ENCODE measurements around the gene MCL1.

The MCL1 gene

GRCh38 chr1:150551784-150552127 lies 27.7 kb downstream of the MCL1 start:
- no peak for ATAC-seq

DNA sequence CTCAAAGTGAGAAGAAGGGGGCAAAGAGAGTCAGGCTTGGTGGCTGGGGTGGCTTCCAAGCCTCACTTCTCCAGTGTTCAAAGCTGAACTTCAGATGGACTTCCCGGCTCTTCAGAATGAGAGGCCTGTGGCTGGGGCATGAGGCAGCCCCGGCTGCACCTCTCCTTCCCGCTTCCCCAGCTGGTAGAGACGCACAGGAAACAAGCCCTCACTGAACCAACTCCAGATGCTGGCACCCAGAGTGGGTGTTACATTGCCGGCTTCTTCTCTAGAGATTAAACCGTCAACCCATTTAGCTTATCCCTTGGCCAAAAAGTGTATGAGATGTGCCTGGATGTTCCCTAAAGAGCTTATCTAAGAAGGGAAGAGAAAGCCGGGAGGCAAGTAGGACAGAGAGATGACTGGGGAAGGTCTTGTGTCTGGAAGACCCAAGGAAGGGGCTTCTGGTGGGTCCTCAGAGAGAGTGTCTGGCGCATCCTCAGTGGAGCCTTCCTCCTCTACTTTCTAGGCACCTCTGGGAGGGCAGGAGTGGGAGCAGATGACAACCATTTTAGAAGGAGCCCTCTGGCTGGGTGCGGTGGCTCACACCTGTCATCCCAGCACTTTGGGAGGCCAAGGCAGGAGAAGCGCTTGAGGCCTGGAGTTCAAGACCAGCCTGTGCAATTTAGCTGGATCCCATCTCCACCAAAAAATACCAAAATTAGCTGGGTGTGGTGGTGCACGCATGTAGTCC lies 28.2 kb downstream of the MCL1 start:
- TF ChIP-seq TSHZ2 (CRISPR knock-in tag; IDR thresholded peaks at IDR 0.05) (no peak), ZNF565 (CRISPR knock-in tag; conservative IDR thresholded peaks at IDR 0.05; ENCODE audit: low read depth) (no peak), GLIS3 (CRISPR knock-in tag; IDR thresholded peaks at IDR 0.05) (no peak), PPARA (CRISPR knock-in tag; IDR thresholded peaks at IDR 0.05; ENCODE audit: borderline replicate concordance) (no peak), ZFP30 (CRISPR knock-in tag; IDR thresholded peaks at IDR 0.05) (no peak), ARNTL (CRISPR knock-in tag; IDR thresholded peaks at IDR 0.05; ENCODE audit: borderline replicate concordance, low read depth) (no peak), ISL1 (CRISPR knock-in tag; IDR thresholded peaks at IDR 0.05) (no peak), BACH2 (CRISPR knock-in tag; IDR thresholded peaks at IDR 0.05; ENCODE audit: borderline replicate concordance) (no peak), CSRNP3 (CRISPR knock-in tag; IDR thresholded peaks at IDR 0.05) (no peak), RARB (CRISPR knock-in tag; IDR thresholded peaks at IDR 0.05) (no peak), ZFP3 (CRISPR knock-in tag; IDR thresholded peaks at IDR 0.05) (no peak), SNAI2 (CRISPR knock-in tag; IDR thresholded peaks at IDR 0.05) (no peak), ZC3H10 (CRISPR knock-in tag; IDR thresholded peaks at IDR 0.05) (no peak)
- no peak for ATAC-seq

More at GRCh38 chr1:150551784-150552127, 27.7 kb downstream of the MCL1 start:
- TF ChIP-seq CSDC2 (CRISPR knock-in tag; IDR thresholded peaks at IDR 0.05), result no peak
- TF ChIP-seq, protein P1, sequence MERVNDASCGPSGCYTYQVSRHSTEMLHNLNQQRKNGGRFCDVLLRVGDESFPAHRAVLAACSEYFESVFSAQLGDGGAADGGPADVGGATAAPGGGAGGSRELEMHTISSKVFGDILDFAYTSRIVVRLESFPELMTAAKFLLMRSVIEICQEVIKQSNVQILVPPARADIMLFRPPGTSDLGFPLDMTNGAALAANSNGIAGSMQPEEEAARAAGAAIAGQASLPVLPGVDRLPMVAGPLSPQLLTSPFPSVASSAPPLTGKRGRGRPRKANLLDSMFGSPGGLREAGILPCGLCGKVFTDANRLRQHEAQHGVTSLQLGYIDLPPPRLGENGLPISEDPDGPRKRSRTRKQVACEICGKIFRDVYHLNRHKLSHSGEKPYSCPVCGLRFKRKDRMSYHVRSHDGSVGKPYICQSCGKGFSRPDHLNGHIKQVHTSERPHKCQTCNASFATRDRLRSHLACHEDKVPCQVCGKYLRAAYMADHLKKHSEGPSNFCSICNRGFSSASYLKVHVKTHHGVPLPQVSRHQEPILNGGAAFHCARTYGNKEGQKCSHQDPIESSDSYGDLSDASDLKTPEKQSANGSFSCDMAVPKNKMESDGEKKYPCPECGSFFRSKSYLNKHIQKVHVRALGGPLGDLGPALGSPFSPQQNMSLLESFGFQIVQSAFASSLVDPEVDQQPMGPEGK (CRISPR knock-in tag; IDR thresholded peaks at IDR 0.05; ENCODE audit: borderline replicate concordance), result no peak
- no peak for TF ChIP-seq OSR1 (CRISPR knock-in tag; IDR thresholded peaks at IDR 0.05)
- no peak for TF ChIP-seq ZNF8 (CRISPR knock-in tag; IDR thresholded peaks at IDR 0.05)
- no peak for TF ChIP-seq TCF4 (CRISPR knock-in tag; IDR thresholded peaks at IDR 0.05; ENCODE audit: borderline replicate concordance)
- no peak for TF ChIP-seq GLIS3 (CRISPR knock-in tag; IDR thresholded peaks at IDR 0.05)

DNA sequence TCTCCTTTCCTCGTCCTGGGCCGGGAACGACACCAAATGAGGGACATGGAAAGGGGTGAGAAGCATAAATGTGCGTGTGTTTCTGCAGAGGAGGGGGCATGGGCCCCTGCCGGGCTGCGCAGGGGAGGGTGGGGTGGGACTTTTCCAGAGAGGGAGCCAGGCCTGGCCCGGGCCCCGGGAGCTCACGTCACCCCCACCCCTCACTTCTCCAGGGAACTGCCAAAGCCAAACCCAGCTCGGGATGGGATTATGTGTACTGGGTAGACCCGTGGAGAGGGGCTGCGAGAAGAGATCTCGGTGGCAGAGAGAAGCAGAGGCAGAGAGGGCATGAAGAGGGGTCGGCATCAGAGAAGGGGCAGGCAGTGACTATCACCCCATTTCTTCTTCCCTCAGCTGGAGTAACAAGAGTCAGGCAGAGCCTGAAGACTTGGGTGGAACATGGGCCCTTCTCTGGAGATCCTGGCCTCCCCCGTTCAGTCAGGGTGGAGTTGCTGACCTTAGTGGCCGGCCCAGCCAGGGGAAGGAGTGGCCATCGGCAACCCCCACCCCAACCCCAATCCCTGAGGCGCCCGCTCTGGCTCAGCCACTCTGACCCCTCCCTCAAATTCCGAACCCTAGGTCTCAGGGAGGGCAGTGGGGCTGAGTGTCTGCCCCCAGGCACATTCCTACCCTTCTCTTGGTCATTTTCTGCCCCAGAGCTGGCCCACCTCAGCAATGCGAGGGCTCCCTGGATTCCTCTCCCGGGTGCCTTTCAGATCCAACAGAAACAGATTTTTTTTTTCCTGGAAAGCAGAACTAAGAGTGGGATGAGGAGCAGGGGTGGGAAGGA lies 29.0 kb downstream of the MCL1 start:
- no peak for ATAC-seq
- TF ChIP-seq GLIS3 (CRISPR knock-in tag; IDR thresholded peaks at IDR 0.05) (no peak), CSDC2 (CRISPR knock-in tag; IDR thresholded peaks at IDR 0.05) (no peak)

GRCh38 chr1:150549496-150550221 lies 29.8 kb downstream of the MCL1 start:
- ATAC-seq, result 0 out of 3 replicates have a peak, but pooled peaks have one; percentile 1
- TF ChIP-seq GLIS3 (CRISPR knock-in tag; IDR thresholded peaks at IDR 0.05) (no peak), PPARA (CRISPR knock-in tag; IDR thresholded peaks at IDR 0.05; ENCODE audit: borderline replicate concordance) (no peak), ZNF8 (CRISPR knock-in tag; IDR thresholded peaks at IDR 0.05) (no peak), ZNF565 (CRISPR knock-in tag; conservative IDR thresholded peaks at IDR 0.05; ENCODE audit: low read depth) (no peak), CSDC2 (CRISPR knock-in tag; IDR thresholded peaks at IDR 0.05) (no peak), ISL1 (CRISPR knock-in tag; IDR thresholded peaks at IDR 0.05) (no peak), SNAI2 (CRISPR knock-in tag; IDR thresholded peaks at IDR 0.05) (no peak), ESRRG (CRISPR knock-in tag; IDR thresholded peaks at IDR 0.05) (no peak), TSHZ2 (CRISPR knock-in tag; IDR thresholded peaks at IDR 0.05) (no peak), BACH2 (CRISPR knock-in tag; IDR thresholded peaks at IDR 0.05; ENCODE audit: borderline replicate concordance) (no peak), TOX (CRISPR knock-in tag; IDR thresholded peaks at IDR 0.05; ENCODE audit: borderline replicate concordance) (no peak)
- TF ChIP-seq, protein P1 (CRISPR knock-in tag; IDR thresholded peaks at IDR 0.05; ENCODE audit: borderline replicate concordance), result no peak
